Activated CD8-positive, alpha-beta memory T cell treated with anti-CD3 and anti-CD28 coated beads, Interleukin-2, amount 50 U/mL, for 48 hours (primary cell): Measurements from ENCODE around the gene NREP.
A peak's percentile ranks its signal among the peaks of the same experiment; 100 is the strongest.

ENCODE experiments used
- DNase-seq: peaks from one replicate; pipeline ENCODE4 v3.0.0-alpha.2; 2020

The NREP gene

GRCh38 chr5:111756581-111757354, at the start of gene NREP:
NREP (minus strand) TSS chr5:111757194; CDS start chr5:111755772, 1,422 bp downstream.
- DNase-seq = peak; percentile 60

DNA sequence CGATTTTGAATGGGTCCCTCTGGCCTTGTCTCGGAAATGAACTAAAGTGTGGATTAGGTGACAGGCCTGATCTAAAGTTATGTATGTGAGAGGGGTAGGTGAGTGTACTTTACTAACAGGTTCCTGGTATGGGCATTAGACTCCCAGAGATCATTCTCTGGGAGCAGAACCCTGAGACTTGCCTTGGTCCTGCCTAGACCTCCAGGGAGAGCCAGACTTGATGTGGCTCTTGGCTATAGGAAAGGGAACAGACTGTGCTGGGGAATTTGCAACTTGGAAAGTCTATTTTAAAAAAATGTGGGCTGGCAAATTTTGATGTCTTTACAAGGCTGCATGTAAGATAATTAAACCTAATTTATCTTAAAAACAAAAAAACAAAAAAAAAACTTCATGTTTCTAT, 49.8 kb upstream of the NREP start:
- no peak for DNase-seq

- DNase-seq = no peak
These were observed 49.2 kb upstream of the NREP start for GRCh38 chr5:111806156-111806555.

DNA sequence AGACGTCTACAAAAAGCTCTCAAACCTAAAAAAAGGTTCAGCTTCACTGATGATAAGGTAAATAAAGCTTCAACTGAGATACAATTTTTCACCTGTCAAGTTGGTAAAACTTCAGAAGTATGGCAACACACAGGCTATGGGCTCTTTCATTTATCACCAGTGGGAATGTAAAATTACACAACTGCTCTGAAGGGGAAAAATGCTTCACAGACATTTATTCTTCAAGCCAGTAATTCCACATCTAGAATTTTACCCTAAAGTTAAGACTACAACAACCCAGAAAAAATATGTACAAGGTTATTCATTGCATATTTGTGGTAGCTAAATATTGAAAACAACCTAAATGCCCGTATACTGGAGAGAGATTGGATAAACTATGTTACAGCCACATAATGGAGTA, 48.1 kb upstream of the NREP start:
- DNase-seq = no peak

DNA sequence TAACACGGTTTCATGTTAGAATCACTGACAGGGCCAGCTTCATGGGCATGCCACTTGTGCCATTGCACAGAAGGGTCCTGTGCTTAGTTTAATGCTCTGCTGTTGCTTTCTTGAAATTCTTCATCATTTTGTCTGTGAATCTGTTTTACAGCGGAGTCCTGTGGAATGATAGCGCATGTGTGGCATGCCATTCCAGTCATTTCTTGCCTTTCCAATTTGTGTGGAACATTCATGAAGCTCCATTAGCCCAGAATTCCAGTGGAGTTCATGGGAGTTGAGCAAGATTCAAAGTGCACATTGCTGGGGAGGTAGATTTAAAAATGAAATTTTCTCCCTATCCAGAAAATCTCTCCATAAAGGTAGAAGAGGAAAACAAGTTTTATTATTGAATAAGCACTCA, 43.4 kb upstream of the NREP start:
- no peak for DNase-seq

DNA sequence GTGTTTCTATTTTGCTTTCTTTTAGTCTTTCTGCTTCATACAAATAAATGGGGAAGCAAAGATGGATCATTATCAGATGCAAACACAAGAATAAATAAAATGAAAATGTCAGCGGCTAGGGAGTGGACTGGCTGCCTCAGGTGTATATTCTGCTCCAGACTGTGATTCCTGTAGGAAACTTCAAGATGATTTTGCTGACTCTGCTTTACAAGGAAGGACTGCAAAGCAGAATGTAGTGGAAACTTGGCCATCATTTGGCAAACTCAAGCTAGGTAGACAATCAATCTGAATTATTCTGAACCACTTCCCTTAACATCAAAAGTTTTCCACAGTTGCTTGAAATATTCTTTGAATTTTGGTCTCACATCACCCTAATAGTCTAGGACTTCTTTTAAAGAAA, 38.1 kb upstream of the NREP start:
- DNase-seq = no peak

DNA sequence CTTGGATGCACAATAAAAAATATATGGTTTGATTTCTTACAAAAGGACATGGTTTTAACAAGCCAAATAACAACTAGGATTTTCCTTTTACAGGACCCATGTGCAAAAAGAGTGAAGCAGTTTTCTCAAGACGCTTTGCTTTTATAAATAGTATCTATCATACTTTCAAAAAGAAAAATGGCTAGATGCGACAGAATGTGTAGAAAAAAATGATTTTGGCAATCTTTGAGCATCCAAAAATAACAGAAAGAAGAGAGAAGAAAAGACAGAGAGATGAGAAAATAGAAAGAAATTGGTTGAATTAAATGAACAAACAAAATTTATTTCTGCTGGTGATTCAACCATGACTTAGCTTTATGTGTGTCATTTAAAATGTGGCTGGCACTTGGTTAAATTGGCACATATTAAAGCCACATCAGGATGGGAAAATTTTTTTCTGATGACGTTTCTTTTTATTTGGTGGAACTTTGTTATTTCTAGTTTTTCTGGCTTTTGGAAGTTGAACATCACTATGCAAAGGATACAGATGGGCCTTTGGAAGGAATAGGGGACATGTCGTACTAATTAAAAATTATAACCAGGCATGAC, 35.6 kb upstream of the NREP start:
- no peak for DNase-seq

DNA sequence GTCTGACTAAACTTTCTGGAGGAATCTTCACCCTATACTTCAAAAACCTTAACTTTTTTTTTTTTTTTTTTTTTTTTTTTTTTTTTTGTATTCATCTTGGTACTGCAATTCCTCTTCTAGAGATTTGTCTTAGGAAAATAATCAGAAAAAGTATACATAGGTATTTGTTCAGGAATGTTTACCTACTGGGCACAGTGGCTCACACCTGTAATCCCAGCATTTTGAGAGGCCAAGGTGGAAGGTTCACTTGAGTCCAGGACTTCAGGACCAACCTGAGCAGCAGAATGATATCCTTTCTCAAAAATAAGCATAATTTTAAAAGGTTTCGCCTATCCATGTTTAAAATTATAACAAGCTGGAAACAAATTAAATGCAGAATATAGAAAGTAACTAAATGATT, 33.3 kb upstream of the NREP start:
- DNase-seq = no peak

- DNase-seq = no peak
These were observed 30.0 kb upstream of the NREP start for GRCh38 chr5:111787006-111787405.

DNA sequence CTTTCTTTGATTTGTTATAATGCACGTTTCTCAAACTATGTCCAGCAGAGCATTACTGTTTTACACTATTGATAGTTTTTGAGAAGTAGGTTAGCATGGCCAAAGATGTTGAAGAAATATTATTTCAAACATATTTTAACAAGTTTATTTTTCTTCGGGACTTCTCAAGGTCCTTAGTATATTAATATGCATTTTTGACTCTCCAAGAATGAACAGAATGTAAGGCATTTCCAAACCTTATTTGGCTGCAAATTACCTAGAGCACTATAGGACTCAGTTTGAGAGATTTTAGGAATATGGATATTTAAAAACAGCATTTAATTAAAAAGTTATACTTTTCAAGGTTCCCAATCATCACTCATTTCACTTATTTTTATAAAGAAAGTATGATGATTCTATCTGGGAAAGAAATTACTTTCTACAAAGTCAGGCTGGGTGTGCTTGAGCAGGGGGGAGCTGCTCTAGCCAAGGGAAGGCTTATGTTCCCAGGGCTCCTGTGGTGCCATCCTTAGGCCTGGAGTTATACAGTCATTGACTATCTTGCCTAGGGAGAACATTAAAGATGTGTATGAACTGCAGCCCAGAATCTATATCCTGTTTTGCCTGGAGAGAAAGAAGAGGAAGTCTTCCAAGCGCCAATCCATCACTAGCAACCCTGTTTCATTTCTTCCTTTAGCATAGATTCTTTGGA, 27.6 kb upstream of the NREP start:
- DNase-seq = no peak

DNA sequence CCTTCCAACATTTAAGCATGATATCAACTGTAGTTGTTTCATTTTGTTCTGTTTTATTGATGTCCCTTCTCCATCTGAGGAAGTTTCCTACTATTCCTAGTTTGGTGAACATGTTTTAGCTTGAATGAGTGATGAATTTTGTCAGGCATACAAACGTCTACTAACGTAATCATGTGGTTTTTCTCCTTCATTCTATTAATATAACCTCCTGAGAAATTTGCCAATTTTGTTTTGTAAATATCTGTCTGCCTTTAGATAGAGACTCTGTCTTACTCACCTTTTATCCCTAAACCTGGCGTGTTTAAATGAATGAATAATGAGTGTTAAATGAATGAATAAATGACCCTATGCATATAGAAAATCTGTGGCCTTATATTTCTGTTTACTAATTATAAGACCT, 26.5 kb upstream of the NREP start:
- DNase-seq = no peak

GRCh38 chr5:111782216-111782615, 25.2 kb upstream of the NREP start:
- DNase-seq = no peak

DNA sequence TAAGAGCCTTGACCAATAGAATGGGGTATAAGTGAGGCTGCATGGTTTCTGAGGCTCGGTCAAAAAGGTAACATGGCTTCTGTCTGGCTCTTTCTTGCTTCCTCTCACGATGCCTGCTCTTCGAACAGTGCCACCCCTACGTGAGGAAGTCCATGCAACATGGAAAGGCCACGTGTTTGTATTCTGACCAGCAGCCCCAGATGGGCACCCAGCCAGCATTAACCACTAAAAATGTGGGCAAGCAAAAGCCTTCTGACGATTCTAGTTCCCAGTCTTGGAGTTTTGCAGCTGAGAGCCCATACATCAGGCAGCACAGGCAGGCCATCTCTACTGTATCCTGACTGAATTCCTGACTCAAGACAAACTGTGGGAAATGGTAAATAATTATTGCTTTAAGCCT, 24.2 kb upstream of the NREP start:
- DNase-seq = no peak

GRCh38 chr5:111779922-111780292, 22.9 kb upstream of the NREP start:
- no peak for DNase-seq

DNA sequence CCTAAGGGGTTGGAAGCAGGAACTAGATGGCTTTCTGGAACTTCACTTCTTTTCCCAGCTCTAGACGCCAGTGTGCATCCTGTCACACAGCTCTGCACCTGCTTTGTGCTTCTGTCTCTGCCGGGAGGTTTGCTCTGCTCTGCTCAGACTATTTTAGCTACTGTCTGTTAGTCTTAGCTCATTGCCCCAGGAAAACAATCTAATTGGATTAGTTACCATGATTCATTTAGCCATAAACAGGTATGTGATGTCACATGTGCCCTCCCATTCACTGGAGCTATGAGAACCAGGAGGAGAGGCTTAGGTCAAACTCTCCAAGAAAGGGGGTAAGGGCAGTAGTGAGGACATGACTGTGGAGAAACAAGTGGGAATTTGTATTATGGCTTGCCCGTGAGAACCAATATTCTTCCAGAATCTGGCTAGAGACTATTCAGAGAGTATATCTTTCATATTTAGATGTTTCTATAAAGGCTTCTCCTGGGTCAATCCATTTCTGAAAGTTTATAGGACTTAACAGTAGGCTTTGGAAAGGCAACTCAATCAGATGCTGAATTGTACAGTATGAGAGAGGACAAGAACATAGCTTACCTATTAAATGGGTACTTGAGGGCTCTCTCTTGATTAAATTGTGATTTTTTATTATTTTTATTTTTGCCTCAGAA, 22.4 kb upstream of the NREP start:
- DNase-seq = no peak

- DNase-seq = no peak
These were observed 20.2 kb upstream of the NREP start for GRCh38 chr5:111776913-111777781.

DNA sequence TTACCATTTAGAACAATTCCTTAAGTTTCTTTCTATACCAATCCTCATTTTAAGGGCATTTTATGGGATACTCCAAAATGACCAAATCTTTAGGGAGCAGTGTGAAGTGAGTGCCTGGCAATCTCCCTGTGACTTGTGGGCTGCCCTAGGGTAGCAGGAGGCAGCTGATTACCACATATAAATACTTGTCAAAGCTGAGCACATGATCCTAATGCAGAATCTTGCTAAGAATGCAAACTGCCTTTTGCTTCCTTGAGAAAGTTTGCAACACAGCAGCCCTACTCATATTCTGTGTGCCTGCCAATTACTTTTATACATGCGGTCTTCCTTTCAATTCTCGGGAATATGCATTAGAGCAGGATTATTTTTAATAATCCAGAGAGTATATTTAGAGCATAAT, 18.2 kb upstream of the NREP start:
- DNase-seq = no peak

DNA sequence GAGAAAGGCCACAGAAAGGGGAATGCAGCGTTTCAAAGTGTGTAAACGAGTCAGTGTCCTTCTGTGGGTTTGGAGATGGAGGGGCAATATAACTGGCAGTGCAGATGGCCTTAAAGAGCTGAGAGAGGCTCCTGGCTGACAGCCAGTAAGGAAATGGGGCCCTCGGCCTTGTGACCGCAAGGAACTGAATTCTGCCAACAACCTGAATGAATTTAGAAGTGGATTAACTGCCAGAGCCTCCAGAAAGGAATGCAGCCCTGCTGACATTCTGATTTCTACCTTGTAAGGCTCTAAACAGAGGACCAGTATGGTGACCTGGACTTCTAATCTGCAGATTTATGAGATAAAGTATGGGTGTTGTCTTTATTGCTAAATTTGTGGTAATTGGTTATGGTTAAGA, 17.5 kb upstream of the NREP start:
- no peak for DNase-seq

DNA sequence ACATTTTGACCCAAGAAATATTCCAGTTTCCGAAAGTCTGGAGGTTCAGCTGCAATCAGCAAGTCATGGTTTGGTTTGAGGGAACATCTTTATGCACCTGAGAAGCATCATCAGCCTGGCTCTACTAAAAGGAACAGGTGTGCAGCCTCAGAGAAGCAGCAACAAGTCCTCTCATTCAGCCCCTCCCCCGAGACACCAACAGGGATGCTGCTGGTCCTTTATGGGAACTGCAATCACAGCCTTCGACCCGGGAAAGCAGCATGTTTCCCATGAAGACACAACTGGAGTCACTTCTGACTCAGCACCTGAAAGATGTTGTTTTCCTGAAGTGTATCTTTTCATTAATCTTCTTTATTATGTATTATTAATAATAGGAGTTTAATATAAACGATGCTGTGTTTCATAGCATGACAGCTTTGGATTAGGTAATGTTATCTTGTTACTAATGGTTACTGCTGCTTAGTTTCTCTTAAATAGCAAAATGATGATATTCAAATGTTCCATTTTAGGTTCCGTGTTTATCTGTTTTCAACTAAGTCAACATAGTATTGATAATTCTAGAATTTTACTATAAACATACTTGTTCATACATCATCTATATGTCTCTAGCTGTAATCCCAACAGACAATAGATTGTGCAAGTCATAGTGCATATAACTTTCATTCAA, 15.6 kb upstream of the NREP start:
- no peak for DNase-seq

- no peak for DNase-seq
These were observed 12.5 kb upstream of the NREP start for GRCh38 chr5:111769541-111769940.

DNA sequence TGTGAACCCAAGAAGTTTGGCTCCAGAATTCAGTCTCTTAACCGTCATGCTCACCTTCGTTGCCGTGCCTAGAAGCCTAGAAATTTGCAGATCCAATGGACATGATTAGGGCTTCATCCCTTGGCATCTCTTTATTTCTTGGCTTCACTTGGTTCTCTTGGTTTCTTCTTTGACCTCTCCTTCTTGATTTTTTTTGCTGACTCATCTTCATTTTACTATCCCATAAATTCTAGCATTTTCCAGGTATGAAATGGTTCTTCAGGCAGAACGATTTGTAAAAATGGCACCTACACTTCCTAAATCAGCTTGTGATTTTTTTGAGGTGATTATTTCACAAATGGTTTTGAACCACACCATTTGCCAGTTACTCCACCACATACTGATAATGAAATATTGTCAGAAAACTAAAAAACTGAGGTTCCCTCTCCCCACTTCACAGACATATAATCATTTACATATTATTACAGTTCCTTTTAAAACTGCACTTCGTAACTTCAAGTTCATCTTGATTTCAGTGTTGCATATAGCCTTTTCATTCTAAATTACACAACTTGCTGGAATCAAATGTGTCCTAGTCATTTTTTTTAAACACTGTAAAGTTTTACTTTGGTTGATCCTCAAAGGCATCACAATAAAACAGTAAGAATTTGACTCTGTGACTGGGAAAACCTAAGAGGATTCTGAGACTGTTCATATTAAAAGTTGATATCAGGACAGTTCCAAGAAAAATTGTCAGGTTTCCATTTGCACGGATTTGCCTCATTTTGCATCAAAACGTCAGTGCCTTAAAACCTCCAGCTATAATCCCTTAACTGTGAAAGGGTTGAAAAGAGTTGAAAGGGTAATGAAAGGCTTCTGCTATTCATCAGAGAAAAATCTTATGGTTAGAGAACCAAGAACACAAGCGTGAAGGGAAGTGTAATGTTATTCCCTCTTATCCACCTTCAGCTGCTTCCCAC, 8.9 kb upstream of the NREP start:
- no peak for DNase-seq
